ENCODE results near the gene UNK.
A peak's percentile ranks its signal among the peaks of the same experiment; 100 is the strongest.
"Not testable (repeated sequence)": the region's sequence is repeated elsewhere in the genome, so short reads cannot be mapped to it uniquely, and the experiment has no call there.

The UNK gene

DNA sequence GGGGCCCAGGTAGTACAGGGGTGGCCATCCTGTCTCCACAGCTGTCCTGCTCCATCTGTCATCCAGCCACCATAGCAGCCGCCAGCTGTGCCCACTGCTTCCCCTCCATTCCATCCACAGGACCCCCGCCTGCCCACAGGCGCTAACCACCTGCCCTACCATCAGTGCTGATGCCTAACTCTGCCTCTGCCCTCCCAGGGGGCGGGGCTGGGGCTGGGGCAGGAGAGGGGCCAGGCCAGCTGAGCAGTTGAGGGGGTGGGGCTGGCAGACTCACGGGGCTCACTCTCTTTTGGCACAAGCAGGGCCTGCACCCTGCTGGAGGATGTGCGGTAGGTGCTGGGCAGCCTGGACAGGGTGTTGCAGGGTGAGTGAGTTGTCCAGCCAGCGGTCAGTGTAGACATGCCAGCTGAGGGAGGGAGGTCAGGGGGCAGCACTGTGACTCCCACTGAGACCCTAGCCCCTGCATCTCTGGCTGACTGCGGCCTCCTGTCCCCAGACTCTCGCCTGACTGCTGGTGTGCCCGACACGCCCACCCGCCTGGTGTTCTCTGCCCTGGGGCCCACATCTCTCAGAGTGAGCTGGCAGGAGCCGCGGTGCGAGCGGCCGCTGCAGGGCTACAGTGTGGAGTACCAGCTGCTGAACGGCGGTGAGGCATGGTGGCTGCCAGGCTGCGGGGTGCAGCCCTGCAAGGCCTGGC, 29.3 kb upstream of the UNK start:
- no peak for DNase-seq

DNA sequence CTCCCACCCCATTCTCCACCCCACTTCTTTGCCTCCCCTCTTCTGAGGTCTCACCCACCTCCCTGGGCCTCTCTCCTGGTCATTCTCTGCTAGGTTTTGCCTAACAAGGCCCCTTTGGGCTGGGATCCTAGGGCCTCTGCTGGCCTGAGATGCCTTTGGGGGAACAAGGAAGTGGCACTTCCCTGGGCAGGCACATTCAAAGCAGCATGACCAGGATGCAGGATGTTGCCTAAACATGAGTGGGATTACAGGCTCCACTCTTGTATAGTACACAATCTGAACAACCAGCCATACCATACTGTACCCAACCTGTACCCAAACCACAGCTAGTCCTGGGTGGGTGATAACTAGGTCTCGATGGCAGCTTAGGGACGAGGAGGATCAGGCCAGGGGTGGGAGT, 28.6 kb upstream of the UNK start:
- no peak for DNase-seq

DNA sequence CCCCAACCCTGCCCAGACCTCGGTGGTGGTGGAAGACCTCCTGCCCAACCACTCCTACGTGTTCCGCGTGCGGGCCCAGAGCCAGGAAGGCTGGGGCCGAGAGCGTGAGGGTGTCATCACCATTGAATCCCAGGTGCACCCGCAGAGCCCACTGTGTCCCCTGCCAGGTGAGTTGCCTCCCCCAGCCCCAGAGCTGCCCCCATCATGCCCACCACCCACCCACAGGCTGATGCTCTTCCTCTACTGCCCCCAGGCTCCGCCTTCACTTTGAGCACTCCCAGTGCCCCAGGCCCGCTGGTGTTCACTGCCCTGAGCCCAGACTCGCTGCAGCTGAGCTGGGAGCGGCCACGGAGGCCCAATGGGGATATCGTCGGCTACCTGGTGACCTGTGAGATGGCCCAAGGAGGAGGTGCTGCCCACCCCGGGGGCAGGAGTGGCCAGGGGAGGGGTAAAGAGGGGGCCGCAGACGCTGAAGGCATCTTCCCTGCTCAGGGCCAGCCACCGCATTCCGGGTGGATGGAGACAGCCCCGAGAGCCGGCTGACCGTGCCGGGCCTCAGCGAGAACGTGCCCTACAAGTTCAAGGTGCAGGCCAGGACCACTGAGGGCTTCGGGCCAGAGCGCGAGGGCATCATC, 28.0 kb upstream of the UNK start:
- no peak for DNase-seq

DNA sequence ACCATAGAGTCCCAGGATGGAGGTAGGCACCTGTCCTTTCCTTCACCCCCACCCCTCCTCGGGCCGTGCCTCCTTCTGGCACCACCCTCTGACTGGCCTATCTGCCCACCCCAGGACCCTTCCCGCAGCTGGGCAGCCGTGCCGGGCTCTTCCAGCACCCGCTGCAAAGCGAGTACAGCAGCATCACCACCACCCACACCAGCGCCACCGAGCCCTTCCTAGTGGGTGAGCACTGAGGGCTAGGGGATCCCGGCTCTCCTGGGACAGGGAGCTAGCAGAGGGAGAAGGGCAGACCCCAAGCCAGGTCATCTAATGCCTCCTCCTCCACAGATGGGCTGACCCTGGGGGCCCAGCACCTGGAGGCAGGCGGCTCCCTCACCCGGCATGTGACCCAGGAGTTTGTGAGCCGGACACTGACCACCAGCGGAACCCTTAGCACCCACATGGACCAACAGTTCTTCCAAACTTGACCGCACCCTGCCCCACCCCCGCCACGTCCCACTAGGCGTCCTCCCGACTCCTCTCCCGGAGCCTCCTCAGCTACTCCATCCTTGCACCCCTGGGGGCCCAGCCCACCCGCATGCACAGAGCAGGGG, 27.4 kb upstream of the UNK start:
- no peak for DNase-seq

DNA sequence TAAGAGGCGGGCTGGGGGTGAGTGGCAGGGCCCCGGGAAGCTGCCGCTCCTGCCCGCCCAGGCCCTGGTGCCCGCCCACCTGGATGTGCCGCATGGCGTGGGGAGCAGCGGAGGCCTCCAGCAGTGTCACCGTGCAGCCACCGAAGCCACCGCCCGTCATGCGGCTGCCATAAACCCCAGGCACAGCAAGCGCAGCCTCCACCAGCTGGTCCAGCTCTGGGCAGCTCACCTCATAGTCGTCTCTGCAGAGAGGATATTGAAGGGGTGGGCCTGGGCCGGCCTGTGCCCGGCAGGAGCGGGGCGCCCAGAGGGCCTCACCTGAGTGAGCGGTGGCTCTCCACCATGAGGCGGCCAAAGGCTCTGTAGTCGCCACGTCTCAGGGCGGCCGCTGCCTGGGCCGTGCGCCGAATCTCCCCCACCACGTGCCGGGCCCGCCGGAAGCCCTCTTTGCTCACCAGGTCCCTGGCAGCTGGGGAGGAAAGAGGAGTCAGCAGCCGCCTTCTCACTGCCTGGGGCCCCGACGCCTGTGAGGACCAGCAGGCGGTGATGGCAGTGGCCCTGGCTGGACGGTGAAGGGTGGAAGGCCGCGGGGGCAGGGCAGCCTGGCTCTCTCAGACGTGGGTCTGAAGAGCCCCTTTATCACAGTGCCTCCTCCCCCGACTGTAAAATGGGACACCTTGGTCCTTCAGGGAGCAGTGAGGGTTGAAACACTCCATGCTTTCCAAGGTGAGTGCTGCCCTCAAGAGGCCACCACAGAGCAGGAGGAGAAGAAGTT, 26.3 kb upstream of the UNK start:
- no peak for DNase-seq

DNA sequence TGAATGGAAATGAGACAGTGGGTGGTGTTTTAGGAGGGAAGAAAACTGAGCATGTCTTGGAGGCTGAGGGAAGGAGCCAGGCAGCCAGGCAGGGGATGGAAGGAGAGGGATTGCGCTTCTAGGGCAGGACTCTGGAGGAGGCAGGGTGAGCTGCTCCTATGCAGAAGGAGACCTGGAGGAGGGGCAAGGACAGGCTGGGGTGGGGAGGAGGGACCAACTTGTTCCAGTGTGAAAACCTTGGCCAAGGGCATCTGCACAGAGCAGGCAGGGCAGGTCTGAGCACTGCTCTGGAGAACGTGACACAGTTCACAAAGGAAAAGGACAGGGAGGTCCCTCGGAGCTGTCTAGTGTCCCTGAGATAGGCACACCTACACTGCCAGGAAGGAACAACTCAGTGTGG, 25.1 kb upstream of the UNK start:
- no peak for DNase-seq

DNA sequence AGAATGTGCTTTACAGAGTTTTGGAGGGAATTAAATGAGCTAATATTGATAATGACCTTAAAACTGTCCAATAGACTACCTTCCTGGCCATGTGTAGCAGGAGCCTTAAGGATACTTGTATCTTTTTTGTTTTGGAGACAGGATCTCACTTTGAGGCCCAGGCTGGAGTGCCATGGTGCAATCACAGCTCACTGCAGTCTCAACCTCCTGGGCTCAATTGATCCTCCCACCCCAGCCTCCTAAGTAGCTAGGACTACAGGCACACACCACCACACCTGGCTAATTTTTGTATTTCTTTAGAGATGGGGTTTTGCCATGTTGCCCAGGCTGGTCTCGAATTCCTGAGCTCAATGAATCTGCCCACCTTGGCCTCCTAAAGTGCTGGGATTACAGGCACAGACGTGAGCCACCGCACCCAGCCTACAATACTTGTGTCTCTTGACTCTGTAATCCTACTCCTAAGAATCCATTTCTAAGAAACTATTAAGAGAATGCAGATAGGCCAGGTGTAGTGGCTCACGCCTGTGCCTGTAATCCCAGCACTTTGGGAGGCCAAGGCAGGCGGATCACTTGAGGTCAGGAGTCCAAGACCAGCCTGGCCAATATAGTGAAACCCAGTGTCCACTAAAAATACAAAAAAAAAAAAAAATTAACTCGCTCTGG, 24.5 kb upstream of the UNK start:
- DNase-seq: not testable (repeated sequence)

DNA sequence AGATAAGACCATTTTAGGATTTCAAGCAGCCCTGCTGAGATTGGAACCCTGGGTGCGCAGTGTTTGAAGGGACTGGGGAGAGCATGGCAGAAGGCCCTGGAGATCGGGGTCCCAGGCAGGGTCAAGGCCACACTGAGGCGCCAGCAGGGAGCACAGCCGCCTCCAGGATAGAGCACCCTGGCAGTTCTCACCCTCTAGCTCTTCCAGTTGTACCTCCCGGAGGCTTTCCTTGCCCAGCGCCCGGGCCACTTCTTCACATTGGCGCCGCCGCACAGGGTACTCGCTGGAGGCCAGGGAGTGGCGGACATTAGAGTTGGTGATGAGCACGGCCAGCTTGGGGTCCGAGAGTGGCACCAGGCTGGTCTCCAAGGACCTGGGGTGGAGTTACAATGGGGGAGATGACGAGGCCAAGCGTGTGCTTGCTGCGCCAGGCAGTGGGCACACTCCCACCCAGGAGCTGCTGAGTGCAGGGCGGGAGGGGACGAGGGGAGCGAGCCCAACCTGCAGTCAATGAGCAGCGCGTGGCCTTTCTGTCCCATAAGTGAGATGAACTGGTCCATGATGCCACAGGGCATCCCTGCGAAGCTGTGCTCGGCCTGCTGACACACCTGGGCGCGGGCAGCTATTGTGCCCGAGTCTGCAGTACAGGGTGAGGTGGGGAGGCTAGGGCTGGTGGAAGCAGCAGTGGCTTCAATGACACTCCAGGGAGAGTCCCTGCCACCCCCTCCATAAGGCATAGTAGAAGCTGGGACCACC, 21.9 kb upstream of the UNK start:
- no peak for DNase-seq

DNA sequence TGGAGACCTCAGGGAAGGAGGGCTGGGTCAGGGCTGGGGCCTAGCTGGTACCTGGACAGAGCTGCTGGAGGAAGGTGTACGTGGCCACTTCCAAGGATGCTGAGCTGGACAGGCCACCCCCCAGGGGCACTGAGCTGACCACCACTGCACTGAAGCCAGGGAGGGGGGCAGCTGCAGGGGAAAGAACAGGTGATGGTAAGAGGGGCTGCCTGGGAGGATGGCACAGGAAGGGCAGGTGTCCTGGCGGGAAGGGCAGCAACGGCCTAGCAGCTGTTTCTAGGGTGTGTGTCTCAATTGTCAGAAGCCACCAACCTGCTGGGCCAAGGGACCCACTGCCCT, 21.4 kb upstream of the UNK start:
- DNase-seq: no peak

DNA sequence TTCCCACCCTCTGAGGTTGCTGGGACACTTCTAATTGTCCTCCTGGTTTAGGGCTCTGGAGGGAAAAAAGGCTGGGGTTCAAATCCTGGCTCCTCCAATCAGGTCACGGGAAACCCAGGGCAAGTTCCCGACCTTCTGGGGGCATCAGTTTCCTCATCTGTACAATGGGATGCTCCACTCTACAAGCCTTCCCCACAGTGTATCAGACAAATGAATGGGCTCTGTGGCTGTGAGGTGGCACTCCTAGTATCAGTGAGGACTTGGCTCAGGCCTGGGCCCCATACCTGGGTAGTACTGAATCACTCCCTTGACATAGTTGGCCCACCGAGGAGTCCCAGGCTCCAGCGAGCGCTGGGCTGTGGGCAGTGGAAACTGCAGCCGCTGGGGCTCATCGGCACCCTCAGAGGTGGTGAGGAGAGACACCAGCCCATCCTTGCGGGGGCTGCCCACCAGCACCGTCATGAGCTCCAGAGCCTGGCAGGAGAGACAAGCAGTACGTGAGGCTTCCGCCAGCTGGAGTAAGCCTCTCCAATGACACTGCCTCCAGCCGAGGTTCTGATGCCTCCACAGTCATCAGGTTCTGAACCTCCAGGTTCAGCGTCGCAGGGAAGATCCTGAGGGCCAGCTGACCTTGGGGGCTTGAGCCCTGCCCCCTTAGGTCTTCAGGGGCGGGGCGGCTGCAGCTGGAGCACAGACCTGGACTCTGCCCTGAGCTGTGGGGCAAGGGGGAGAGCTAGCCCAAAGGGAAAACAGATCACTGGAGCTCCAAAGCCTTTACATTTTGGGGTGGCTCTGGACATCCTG, 20.8 kb upstream of the UNK start:
- no peak for DNase-seq

DNA sequence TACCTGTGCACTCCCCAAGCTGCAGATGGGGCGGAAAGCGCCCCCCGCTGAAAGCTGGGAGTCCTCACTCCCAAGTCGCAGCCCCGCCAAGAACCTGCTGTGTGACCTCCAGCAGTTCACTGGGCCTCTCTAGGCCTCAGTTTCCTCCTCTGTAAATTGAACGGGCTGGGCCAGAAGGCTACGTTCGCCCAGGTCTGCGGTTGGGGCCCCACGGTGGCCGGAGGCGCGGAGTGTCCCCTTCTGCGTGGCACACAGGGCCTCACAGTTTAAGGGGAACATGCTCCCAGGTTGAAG, 20.2 kb upstream of the UNK start:
- DNase-seq: no peak

DNA sequence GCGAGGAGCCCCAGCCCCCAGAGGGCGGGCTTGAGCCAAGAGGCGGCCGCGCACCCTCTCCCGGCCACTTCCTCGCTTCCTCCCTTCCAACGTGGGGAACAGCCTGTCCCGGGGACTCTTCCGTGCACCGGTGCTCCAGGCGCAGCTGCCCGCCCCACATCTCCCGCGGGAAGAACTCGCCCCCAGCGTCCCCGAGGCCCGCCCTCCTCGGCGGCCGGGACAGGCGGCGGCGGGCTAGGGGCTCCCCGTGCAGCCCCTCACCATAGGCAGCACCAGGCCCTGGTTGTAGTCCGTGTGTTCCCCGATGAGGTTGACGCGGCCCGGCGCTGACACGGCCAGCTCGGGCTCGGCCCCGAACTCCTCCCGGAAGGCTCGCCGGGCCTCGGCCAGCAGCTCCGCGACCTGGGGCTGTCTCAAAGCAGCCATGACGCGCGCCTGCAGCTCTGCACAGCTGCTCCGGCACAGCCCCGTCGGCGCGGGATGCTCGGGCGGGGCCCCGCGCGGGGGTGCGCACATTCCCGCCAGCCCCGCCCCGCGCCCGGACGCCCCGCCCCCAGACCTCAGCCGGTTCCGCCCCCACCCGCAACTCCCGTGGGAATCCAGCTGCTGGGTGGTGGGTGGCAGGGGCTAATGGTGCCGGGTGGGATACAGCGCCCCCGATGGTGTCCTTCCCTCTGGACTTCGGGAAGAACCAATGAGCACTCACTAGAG, 19.7 kb upstream of the UNK start, which contains the start of gene GALK1:
Gene GALK1, minus strand, starts transcription at position 482 of the 711 bp plus-strand sequence. Its CDS starts 56 bp downstream, at position 426.
- peak; percentile 47 to 71 (median 65) for DNase-seq

DNA sequence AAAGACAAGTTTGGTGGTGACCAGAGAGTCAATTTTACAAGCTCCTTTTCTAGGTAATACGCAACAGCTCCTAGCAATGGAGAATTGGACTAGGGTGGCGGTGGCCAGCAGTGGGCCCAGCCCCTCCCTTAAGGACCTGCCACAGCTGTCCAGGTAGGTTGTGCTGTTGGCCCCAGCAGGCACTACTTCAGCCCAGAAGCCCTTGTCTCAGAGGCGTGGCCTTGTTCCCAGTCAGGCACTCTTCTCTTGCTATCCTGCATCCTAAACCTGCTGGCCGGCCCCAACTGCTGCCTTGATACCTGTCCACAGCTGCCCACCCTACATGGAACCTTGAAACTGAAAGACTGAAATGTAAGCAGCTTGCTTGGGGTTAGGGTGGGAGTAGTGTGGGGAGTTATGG, 18.6 kb upstream of the UNK start:
- DNase-seq: no peak

DNA sequence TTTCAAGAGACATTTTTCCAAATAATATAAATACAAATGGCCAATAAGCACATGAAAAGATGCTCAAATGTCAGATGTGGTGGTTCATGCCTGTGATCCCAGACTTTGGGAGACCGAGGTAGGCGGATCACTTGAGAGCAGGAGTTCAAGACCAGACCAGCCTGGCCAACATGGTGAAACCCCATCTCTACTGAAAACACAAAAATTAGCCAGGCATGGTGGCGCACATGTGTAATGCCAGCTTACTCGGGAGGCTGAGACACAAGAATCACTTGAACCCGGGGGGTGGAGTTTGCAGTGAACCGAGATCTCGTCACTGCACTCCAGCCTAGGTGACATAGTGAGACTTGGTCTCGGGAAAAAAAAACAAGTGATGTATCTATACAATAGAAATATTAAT, 16.7 kb upstream of the UNK start:
- DNase-seq: no peak

DNA sequence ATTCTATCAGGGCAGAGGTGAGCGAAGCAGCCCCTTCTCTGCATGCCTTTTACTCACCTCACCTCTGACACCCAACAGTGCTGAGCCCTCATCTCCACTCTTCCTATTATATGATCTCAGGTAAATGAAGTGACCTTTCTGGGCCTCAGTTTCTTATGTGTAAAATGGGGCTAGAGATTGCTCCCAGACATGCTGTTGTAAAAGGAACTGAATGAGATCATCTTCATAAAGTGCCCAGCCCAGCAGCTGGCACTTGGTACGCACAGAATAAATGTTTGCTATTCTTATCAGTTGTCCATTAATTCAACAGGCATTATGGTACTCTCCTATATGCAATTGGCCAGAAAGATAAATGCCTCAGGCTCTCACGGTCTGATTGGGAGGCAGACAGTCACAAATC, 15.1 kb upstream of the UNK start:
- DNase-seq: no peak

DNA sequence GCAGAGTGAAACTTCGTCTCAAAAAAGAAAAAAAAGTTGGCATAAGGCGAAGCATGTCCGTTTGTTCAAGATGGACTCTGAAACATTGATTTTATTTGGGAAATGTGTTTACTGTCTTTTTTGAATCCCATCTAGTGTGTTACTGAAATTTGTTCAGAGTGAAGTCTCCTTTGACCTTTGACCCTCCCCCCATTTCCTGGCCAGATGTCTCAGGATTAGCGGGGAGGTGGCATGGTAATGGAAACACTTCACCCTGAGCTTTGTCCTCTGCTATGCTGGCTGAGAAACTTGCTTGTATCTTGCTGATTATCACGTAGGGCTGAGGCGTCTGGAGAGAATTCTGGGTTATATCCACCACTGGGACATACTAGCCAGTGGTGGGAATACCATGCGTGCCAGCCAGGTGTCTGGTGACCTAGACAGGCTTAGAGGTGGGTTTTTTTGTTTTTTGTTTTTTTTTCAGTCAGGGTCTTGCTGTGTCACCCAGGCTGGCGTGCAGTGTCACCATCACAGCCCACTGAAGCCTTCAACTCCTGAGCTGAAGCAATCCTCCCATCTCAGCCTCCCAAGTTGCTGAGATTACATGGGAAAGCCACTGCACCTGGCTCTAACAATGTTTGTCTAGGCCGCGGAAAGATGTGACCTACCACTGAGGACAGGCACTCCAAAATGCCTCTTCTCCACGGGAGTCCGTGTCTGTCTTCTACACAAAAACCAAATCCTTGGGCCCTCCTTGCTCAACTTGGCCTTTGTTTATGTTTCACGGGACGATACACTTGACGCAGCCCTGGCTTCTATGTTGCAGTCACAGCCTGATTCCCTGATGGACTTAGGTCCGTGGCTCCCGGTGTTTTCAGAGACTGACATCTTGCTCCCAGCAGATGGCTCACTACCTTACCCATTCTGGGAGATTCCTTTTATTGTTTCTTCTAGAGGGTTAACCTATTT, 13.0 kb upstream of the UNK start:
- DNase-seq: no peak

DNA sequence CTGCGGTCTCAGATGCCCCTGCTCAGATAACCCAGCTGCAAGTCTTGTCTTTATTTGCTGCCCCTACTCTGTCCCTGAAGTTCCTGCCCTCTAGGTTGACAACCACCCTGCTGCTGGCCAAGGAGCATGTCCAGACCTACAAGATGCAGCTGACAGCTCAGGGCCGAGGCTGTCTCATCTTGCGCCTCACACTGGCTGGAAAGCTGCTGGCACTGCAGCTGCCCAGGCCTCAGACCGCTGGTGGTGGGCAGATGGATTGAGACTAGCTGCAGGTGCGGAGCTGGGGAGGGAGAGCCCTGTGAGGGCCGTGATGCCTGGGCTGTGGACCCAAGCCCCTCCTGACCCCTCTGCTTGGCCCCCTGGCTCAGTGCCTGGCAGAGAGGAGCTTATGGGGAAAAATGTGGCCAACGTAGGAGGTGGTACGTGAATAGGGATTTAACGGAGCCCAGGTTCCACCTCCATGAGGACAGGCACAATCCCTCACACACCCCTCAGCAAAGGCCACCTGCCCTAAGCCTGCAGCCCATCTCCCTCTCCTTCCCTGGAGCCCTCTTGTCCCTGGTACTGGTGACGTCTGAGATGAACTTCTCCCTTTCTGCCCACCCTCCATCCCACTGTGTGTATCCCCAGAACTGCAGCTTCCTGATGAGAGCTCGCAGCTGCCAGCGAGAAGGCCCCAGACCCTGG, 11.3 kb upstream of the UNK start:
- no peak for DNase-seq

DNA sequence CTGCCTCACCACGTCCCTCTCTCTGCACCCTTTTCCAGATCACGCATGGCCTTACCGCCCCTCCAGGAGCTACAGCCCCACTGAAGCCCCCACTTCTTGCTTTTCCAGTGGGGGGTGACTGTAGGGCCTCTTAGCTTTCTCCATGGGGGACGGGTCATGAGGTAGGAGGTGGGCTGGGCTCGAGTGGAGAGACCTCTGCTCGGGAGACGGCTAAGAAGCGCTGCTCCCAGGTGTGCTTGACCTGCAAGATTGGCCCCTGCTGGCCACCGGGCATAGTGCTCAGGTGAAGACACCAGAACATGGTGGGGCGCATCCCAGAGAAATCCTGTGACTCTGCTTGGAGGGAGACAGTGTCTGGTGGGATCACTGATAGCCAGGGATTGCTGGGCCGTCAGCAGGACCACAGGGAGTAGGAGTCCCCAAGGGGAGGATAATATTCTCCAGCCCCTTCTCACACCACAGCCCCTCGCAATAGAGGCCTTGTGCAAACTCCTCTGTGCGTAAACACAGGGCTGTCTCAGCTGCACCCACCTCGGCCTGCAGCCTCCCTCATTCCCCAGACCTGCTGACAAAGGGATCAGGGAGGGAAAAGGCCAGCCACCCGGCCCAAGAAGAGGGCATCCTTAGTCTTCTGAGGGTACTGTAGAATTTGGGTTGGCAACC, 10.7 kb upstream of the UNK start:
- DNase-seq: peak in 1 of 6 experiments; percentile 28
